Vagina (tissue), 2 donors: ENCODE measurements around the gene PCDHA4.

Experiments used
- CTCF ChIP-seq, 3 experiments: fragments of 450-650 bp in 2 of 3; fragments of 200-600 bp in 1 of 3; sonication (generic) in 1 of 3; IDR thresholded peaks; one replicate each; pipeline ENCODE4 v1.5.1; 2017 to 2019; ENCODE audit warnings: antibody characterized with exemption in 3 of 3, mild to moderate bottlenecking in 2 of 3, moderate library complexity in 2 of 3
- POLR2A ChIP-seq, 2 donors: fragments of 450-650 bp; IDR thresholded peaks; one replicate each; pipeline ENCODE4 v1.6.1; 2017; ENCODE audit warnings: antibody characterized with exemption in 2 of 2, mild to moderate bottlenecking in 2 of 2, moderate library complexity in 2 of 2

DNA sequence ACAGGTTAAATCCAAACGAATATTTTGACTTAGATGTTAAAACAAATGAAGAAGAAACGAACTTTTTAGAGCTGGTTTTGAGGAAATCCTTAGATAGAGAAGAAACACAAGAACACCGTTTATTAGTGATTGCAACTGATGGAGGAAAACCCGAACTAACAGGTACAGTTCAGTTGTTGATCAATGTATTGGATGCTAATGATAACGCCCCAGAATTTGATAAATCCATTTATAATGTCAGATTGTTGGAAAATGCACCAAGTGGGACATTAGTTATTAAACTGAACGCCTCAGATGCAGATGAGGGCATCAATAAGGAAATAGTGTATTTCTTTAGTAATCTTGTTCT, 15.4 kb downstream of the PCDHA4 start:
- TF ChIP-seq CTCF (IDR thresholded peaks at IDR 0.05): no peak
- no peak for TF ChIP-seq POLR2A (IDR thresholded peaks at IDR 0.05)
